Measurements from ENCODE around the gene HSPG2. TPM values are rescaled to one million over a fixed set of nuclear protein-coding genes. Genes with fewer than 3 reads are reported as not detected.
A peak's percentile ranks its signal among the peaks of the same experiment; 100 is the strongest.
"Not testable (repeated sequence)": the region's sequence is repeated elsewhere in the genome, so short reads cannot be mapped to it uniquely, and the experiment has no call there.

The HSPG2 gene
- total RNA-seq, 1 donor from 2014 or later = 179 TPM

GRCh38 chr1:21909286-21909759 lies 27.8 kb downstream of the HSPG2 start:
- peaks cover 100% of the 10 kb centered on the region for H3K4me1 ChIP-seq
- intact Hi-C loops (cut with DNase I) = no loop called here
- H3K36me3 ChIP-seq = no peaks in the 10 kb centered on the region
- no peak for DNase-seq (ENCODE audit: extremely low spot score in 2 of 2)
- H3K27me3 ChIP-seq = no peaks in the 10 kb centered on the region
- no peaks in the 10 kb centered on the region for H3K9me3 ChIP-seq
- no peak overlapping the region for H3K4me3 ChIP-seq
- H3K27ac ChIP-seq = peak overlapping the region; percentile 82
- TF ChIP-seq CTCF (IDR thresholded peaks at IDR 0.05) = no peak
- TF ChIP-seq POLR2AphosphoS5 (IDR thresholded peaks at IDR 0.05; ENCODE audit: insufficient read depth in 1 of 2, low read depth in 1 of 2) = no peak
- no peak for TF ChIP-seq POLR2A (IDR thresholded peaks at IDR 0.05)

- H3K27ac ChIP-seq = peak overlapping the region; percentile 82
- H3K4me3 ChIP-seq; intact Hi-C loops (cut with DNase I); H3K36me3 ChIP-seq; DNase-seq (ENCODE audit: extremely low spot score in 2 of 2); H3K27me3 ChIP-seq; H3K9me3 ChIP-seq: not testable (repeated sequence)
- H3K4me1 ChIP-seq = peaks cover 100% of the 10 kb centered on the region
These were observed 29.2 kb downstream of the HSPG2 start for GRCh38 chr1:21907737-21908534.

DNA sequence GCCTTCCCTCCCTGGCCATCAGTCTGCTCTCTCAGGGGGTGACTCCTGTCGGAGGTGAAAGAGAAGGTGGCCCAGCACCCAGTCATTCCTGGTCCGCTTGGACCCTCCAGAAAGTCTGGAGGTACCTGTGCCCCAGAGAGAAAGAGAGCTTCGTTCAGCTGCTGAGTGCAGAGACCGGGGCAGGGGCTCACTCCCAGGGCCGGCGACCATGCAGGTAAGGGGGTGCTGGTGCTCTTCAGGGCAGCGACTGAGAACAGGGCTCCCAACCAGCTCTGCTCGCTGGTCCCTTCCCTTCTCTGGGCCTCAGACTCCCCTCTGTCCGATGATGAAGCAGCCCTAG lies 30.1 kb downstream of the HSPG2 start:
- DNase-seq (ENCODE audit: extremely low spot score in 2 of 2) = no peak
- peak overlapping the region; percentile 82 for H3K27ac ChIP-seq
- H3K27me3 ChIP-seq = no peaks in the 10 kb centered on the region
- H3K4me3 ChIP-seq = no peak overlapping the region
- peaks cover 100% of the 10 kb centered on the region for H3K4me1 ChIP-seq
- no peaks in the 10 kb centered on the region for H3K9me3 ChIP-seq
- TF ChIP-seq CTCF (IDR thresholded peaks at IDR 0.05) = no peak
- no peak for TF ChIP-seq POLR2A (IDR thresholded peaks at IDR 0.05)
- TF ChIP-seq POLR2AphosphoS5 (IDR thresholded peaks at IDR 0.05; ENCODE audit: insufficient read depth in 1 of 2, low read depth in 1 of 2) = no peak
- intact Hi-C loops (cut with DNase I) = no loop called here
- no peaks in the 10 kb centered on the region for H3K36me3 ChIP-seq

DNA sequence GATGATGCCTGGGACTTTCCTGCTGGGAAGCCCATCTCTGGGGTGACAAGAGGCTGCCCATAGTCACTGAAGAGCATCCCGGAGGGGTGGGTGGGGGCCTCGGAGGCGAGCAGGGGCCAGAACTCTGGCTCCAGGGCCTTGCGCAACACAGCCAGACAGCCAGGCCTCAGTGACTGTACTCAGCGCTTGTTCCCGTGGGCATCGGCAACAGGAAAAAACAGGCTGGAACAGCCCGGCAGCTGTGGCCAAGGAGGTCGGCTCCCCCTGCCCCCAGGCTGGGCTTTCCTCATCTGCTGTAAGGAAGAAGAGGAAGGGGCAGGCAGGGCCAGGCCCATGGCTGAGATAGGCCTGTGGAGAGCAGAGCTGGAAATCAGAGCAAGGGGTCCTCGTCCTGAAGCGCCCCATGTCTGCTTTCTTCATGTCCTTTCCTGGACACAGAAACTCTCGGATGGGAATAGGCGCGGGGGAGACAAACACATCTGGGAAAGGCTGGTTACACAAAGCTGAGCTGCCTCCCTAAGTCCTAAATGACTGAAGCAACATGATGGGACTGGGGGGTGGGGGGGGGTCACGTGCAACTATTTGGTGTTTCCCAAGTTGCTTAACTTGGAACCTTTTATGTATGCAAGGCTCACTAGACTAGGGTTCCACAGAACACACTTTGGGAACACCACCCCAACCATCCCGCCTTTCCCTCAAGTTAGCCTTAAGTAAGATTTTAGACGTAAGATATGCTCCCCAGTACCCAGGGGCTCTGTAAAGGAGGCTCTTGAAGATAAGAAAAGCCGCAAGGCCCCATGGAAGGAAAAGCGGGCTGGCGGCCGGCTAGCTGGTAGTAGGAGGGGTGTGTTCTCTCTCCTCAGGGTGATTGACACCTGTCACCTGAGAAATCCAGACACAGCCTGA lies 30.7 kb downstream of the HSPG2 start:
- no peaks in the 10 kb centered on the region for H3K9me3 ChIP-seq
- TF ChIP-seq POLR2A (IDR thresholded peaks at IDR 0.05) = no peak
- TF ChIP-seq CTCF (IDR thresholded peaks at IDR 0.05) = no peak
- TF ChIP-seq POLR2AphosphoS5 (IDR thresholded peaks at IDR 0.05; ENCODE audit: insufficient read depth in 1 of 2, low read depth in 1 of 2) = peak; percentile 51 to 86
- H3K27ac ChIP-seq = peak overlapping the region; percentile 82
- H3K4me3 ChIP-seq = no peak overlapping the region
- peaks cover 100% of the 10 kb centered on the region for H3K4me1 ChIP-seq
- intact Hi-C loops (cut with DNase I) = no loop called here
- no peaks in the 10 kb centered on the region for H3K27me3 ChIP-seq
- peak in 1 of 2 donors; percentile 97 for DNase-seq (ENCODE audit: extremely low spot score in 2 of 2)
- no peaks in the 10 kb centered on the region for H3K36me3 ChIP-seq

- TF ChIP-seq POLR2A (IDR thresholded peaks at IDR 0.05) (no peak), POLR2AphosphoS5 (IDR thresholded peaks at IDR 0.05; ENCODE audit: insufficient read depth in 1 of 2, low read depth in 1 of 2) (peak in 1 of 2 donors; percentile 47)
- intact Hi-C loops (cut with DNase I) = no loop called here
- Histone ChIP-seq H3K4me3 (no peak overlapping the region), H3K36me3 (no peaks in the 10 kb centered on the region), H3K27ac (peak overlapping the region; percentile 82), H3K4me1 (peaks cover 100% of the 10 kb centered on the region), H3K9me3 (no peaks in the 10 kb centered on the region), H3K27me3 (no peaks in the 10 kb centered on the region)
- DNase-seq (ENCODE audit: extremely low spot score in 2 of 2) = no peak
These were observed 32.2 kb downstream of the HSPG2 start for GRCh38 chr1:21904704-21905520.
